HEK293T (cell line): Measurements from ENCODE around the gene CDH5.

ENCODE experiments used
- CTCF ChIA-PET: fragments of 350-600 bp; formaldehyde crosslinking; extraction: SDS; loops from one replicate; lab custom pipeline; 2021; ENCODE audit warnings: antibody characterized with exemption, inconsistent platforms; lab: Yijun Ruan, JAX
- POLR2A ChIA-PET: fragments of 350-600 bp; formaldehyde crosslinking; extraction: SDS; loops from one replicate; lab custom pipeline; 2020; ENCODE audit warnings: antibody characterized with exemption, inconsistent platforms; lab: Yijun Ruan, JAX
- DNase-seq: peaks from one replicate; pipeline ENCODE4 v3.0.0; 2012; ENCODE audit warnings: mixed read lengths; ENCODE audit errors: extremely low spot score
- ARNT ChIP-seq: fragments of 450-650 bp; IDR thresholded peaks from 2 replicates; pipeline ENCODE4 v1.6.1; 2017; ENCODE audit warnings: mild to moderate bottlenecking
- BHLHE40 ChIP-seq: fragments of 450-650 bp; IDR thresholded peaks from 2 replicates; pipeline ENCODE4 v1.6.1; 2016; ENCODE audit warnings: mild to moderate bottlenecking, moderate library complexity, borderline replicate concordance
- CTBP1 ChIP-seq: fragments of 450-650 bp; IDR thresholded peaks from 2 replicates; pipeline ENCODE4 v1.6.1; 2016; ENCODE audit warnings: borderline replicate concordance
- ELF4 ChIP-seq: fragments of 450-650 bp; IDR thresholded peaks from 2 replicates; pipeline ENCODE4 v1.6.1; 2017; ENCODE audit warnings: antibody characterized with exemption
- FOXA1 ChIP-seq: fragments of 450-650 bp; IDR thresholded peaks from 2 replicates; pipeline ENCODE4 v1.6.1; 2016; ENCODE audit warnings: mild to moderate bottlenecking
- FOXK2 ChIP-seq: fragments of 450-650 bp; IDR thresholded peaks from 2 replicates; pipeline ENCODE4 v1.6.1; 2016; ENCODE audit warnings: mild to moderate bottlenecking
- FOXM1 ChIP-seq: fragments of 450-650 bp; IDR thresholded peaks from 2 replicates; pipeline ENCODE4 v1.6.1; 2017; ENCODE audit warnings: mild to moderate bottlenecking, borderline replicate concordance
- HDGF ChIP-seq: fragments of 450-650 bp; IDR thresholded peaks from 2 replicates; pipeline ENCODE4 v1.6.1; 2017; ENCODE audit warnings: antibody characterized with exemption, borderline replicate concordance
- L3MBTL2 ChIP-seq: fragments of 450-650 bp; conservative IDR thresholded peaks from 2 replicates; pipeline ENCODE4 v1.6.1; 2016; ENCODE audit warnings: mild to moderate bottlenecking
- LEF1 ChIP-seq: fragments of 450-650 bp; IDR thresholded peaks from 2 replicates; pipeline ENCODE4 v1.6.1; 2017; ENCODE audit warnings: mild to moderate bottlenecking, borderline replicate concordance
- NFRKB ChIP-seq: fragments of 450-650 bp; IDR thresholded peaks from 2 replicates; pipeline ENCODE4 v1.6.1; 2016; ENCODE audit warnings: mild to moderate bottlenecking, moderate library complexity
- SP1 ChIP-seq: fragments of 450-650 bp; IDR thresholded peaks from 2 replicates; pipeline ENCODE4 v1.6.1; 2017
- SUZ12 ChIP-seq: fragments of 450-650 bp; IDR thresholded peaks from 2 replicates; pipeline ENCODE4 v1.6.1; 2016; ENCODE audit warnings: mild to moderate bottlenecking
- TARDBP ChIP-seq: fragments of 450-650 bp; IDR thresholded peaks from 2 replicates; pipeline ENCODE4 v1.6.1; 2016
- ZNF384 ChIP-seq: fragments of 450-650 bp; IDR thresholded peaks from 2 replicates; pipeline ENCODE4 v1.6.1; 2016
- TF ChIP-seq, protein P1 (sequence below): fragments of 450-650 bp; IDR thresholded peaks from 2 replicates; pipeline ENCODE4 v1.6.1; 2016

CDH5 gene

DNA sequence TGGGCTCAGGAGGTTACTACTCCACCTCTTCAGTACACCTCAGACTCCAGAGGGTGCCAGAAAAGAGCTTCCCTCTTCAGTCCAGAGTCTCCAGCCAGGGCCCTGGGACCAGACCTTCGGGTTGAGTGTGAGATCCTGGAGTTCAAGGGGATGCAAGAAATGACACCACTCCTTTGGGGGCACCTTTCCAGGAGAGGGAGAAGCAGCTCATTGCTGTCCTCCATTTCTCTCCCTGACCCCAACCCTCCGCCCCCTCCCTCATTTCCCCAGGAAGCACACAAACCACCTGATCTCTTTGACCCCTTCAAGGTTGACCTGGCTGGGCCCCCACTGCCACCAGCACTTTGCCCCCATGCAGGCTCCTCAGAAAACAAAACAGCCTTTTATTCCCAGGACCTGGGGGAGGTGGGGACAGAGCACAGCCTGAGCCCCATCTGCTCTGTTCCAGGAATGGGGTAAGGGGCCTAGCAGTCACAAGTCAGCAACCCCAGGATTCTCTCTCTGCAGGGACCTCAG is 21.4 kb downstream of the CDH5 start:
- TF ChIP-seq, protein P1, sequence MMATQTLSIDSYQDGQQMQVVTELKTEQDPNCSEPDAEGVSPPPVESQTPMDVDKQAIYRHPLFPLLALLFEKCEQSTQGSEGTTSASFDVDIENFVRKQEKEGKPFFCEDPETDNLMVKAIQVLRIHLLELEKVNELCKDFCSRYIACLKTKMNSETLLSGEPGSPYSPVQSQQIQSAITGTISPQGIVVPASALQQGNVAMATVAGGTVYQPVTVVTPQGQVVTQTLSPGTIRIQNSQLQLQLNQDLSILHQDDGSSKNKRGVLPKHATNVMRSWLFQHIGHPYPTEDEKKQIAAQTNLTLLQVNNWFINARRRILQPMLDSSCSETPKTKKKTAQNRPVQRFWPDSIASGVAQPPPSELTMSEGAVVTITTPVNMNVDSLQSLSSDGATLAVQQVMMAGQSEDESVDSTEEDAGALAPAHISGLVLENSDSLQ, result no peak
- TF ChIP-seq BHLHE40 (no peak), SP1 (no peak), FOXK2 (no peak), FOXA1 (no peak), NFRKB (no peak), LEF1 (no peak), ARNT (no peak), ELF4 (no peak)
- ChIA-PET POLR2A (no interaction called here), CTCF (no interaction called here)
- no peak for DNase-seq

DNA sequence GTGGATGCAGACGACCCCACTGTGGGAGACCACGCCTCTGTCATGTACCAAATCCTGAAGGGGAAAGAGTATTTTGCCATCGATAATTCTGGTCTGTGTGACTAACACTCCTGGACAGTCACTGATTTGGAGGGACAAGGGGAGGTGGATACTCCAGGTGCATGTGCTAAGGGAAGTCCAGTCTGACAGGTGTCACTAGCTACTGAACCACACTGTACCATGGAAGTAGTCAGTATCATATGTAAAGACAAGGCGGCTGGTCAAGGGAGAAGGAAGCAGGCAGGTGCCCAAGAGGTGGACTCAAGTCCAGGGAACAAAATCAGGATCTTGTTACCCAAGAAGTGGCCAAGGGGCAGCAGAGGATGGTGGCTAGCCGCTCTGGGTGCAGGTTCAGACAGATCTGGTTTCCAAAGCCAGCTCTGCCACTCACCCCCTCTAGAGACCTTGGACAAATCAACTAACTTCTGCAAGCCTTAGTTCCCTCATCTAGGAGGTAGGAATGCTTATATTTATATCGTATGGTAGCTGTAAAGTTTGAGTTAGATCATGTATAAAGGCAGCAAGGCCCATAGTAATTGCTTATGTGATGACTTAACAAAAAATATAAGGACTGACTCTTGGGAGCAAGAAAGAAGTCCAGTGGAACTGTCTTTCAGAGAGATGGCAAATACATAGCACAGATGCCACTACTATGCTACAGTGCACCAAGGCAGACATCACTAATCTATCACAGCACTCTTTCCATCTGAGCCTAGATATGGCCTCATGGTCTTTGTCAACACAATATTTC is 22.1 kb downstream of the CDH5 start:
- TF ChIP-seq LEF1, result no peak
- no peak for TF ChIP-seq HDGF
- no peak for TF ChIP-seq ELF4
- TF ChIP-seq FOXM1, result no peak
- CTCF ChIA-PET, result interaction anchor here (0.9 kb wide), 1 partner anchor 31 kb away, joined by 3 read pairs; no protein-coding TSS in a partner anchor
- POLR2A ChIA-PET, result no interaction called here
- no peak for DNase-seq

DNA sequence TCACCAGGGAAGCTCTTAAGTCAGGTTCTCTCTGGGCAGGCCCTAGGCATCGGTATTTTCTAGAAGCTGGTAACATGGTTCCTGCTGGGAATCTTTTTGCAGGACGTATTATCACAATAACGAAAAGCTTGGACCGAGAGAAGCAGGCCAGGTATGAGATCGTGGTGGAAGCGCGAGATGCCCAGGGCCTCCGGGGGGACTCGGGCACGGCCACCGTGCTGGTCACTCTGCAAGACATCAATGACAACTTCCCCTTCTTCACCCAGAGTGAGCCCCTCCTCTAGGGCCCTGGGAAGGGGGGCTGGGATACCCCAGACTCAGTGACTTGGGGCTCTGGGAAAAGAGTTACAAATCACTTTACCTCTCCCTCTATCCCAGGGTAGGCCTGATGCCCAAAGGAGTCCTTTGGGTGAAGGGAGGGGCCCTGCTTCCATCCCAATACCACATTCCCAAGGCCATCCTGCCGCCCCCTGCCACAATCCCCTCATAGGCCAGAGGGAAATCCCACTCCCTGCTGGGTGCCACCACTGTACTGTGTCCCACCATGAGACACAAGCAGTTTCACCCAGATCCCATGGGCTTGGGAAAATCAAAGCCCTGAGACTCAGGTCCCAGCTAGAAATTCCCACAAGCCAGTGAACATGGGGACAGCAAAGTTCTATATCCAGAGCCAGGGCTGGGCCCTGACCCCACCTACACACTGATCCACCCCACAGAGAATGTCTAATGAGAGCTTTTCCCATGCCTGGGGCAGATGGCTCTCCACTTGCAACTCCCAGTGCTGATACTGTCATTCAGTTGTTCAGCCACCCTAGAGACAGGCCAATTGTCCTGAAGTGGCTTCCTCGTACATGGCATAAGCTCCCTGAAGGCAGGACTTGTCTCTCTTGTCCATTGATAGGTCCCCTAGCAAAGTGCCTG is 23.0 kb downstream of the CDH5 start:
- no peak for DNase-seq
- ChIA-PET POLR2A (no interaction called here), CTCF (interaction anchor here (0.9 kb wide), 1 partner anchor 32 kb away, joined by 3 read pairs; no protein-coding TSS in a partner anchor)

DNA sequence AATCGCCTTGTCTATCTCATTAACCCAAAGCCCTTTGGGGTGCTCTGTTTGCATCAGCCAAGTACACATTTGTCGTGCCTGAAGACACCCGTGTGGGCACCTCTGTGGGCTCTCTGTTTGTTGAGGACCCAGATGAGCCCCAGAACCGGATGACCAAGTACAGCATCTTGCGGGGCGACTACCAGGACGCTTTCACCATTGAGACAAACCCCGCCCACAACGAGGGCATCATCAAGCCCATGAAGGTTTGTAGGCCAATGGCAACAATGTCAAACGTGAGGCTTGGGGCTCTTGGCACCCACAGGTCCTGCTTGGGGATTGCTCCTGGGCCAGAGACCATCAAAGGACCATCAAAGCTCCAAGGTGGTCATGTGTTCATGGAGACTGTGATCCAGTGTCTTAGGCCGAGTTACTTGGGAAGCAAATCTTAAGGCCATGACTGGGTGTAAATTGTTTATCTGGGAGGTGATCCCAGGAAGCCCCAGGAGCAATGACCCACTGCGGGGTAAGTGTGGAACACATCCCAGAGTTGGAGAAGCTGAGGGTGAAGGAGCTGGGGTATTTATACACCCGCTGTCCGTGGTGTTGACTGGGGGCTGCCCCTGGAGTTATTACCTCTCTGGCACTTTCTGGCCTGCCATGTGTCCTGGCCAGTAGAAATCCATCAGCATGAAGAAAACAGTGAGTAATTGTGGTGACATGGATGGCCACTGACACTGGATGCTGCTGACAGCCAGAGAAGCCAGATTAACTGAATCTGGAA is 24.0 kb downstream of the CDH5 start:
- TF ChIP-seq FOXM1 (no peak), SP1 (no peak), SUZ12 (no peak), LEF1 (no peak), HDGF (no peak), BHLHE40 (no peak), CTBP1 (no peak), NFRKB (no peak), FOXK2 (no peak), FOXA1 (no peak), ELF4 (no peak), ARNT (no peak), ZNF384 (no peak), L3MBTL2 (no peak)
- ChIA-PET CTCF (no interaction called here), POLR2A (no interaction called here)
- DNase-seq, result no peak

More for the DNA sequence above, 23.0 kb downstream of the CDH5 start:
- TF ChIP-seq SP1, result no peak
- TF ChIP-seq FOXM1, result no peak
- TF ChIP-seq SUZ12, result no peak
- TF ChIP-seq, protein P1, result no peak
- TF ChIP-seq HDGF, result no peak
- no peak for TF ChIP-seq ARNT
- TF ChIP-seq FOXA1, result no peak
- TF ChIP-seq L3MBTL2, result no peak
- TF ChIP-seq NFRKB, result no peak
- TF ChIP-seq BHLHE40, result no peak
- TF ChIP-seq CTBP1, result no peak
- no peak for TF ChIP-seq ZNF384
- no peak for TF ChIP-seq FOXK2
- no peak for TF ChIP-seq LEF1
- no peak for TF ChIP-seq ELF4
- no peak for TF ChIP-seq TARDBP

DNA sequence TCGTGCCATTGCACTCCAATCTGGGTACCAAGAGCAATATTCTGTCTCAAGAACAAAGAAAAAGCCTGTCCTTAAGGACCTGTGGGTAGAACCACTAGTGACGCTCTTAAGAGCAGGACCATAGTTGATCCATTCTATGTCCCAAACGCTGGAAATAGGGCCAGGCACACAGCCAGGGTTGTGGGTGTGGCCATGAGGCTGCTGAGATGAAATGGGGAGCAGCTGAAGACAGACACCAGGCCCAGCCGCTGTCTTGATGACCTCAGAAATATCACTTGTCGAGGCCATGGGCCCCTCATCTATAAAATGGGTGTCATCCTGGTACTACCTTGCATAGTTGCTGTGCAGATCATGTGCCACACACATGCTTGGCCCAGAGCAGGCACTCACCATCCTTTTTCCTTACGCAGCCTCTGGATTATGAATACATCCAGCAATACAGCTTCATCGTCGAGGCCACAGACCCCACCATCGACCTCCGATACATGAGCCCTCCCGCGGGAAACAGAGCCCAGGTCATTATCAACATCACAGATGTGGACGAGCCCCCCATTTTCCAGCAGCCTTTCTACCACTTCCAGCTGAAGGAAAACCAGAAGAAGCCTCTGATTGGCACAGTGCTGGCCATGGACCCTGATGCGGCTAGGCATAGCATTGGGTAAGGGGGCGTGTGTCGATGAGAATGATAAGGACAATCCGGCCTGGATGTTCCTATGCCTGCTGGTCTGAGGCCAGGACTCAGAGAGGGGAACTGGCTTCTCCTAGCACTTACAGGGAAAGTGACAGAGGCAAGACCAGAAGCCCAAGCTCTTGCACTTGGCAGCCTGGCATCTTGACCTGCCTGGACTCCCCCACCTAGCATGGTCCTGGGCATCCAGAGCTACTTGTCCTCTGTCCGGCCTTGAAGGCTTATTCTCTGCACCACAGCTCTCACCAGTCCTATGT is 25.5 kb downstream of the CDH5 start:
- no peak for TF ChIP-seq NFRKB
- TF ChIP-seq TARDBP, result no peak
- no peak for TF ChIP-seq BHLHE40
- no peak for TF ChIP-seq HDGF
- TF ChIP-seq L3MBTL2, result no peak
- TF ChIP-seq CTBP1, result no peak
- no peak for TF ChIP-seq SP1
- no peak for TF ChIP-seq FOXA1
- TF ChIP-seq ELF4, result no peak
- no peak for TF ChIP-seq FOXK2
- TF ChIP-seq FOXM1, result no peak
- TF ChIP-seq ZNF384, result no peak
- POLR2A ChIA-PET, result no interaction called here
- CTCF ChIA-PET, result no interaction called here
- DNase-seq, result no peak
